DMS53 treated with DMSO at 0.1 percent for 48 hours (cell line): ENCODE measurements around the gene COPB1.
A peak's percentile ranks its signal among the peaks of the same experiment; 100 is the strongest.
"Not testable (repeated sequence)": the region's sequence is repeated elsewhere in the genome, so short reads cannot be mapped to it uniquely, and the experiment has no call there.

Experiments
- DNase-seq: peaks from one replicate; lab custom pipeline; 2025; ENCODE audit not compliant: unreplicated experiment; lab: John Stamatoyannopoulos, UW

The COPB1 gene

GRCh38 chr11:14499560-14500180 is at the start of gene COPB1:
TSS of gene COPB1 (minus strand) at chr11:14499811. CDS start at chr11:14498928, 883 bp downstream.
- DNase-seq, result peak; percentile 89

GRCh38 chr11:14547440-14547839 is 47.8 kb upstream of the COPB1 start:
- DNase-seq, result no peak

- no peak for DNase-seq
Observed at GRCh38 chr11:14546672-14547071, 47.1 kb upstream of the COPB1 start.

- DNase-seq, result no peak
Observed at GRCh38 chr11:14544611-14545010, 45.0 kb upstream of the COPB1 start.

- DNase-seq, result no peak
Observed at GRCh38 chr11:14543260-14543659, 43.6 kb upstream of the COPB1 start.

GRCh38 chr11:14542324-14542723 is 42.7 kb upstream of the COPB1 start:
- no peak for DNase-seq

- no peak for DNase-seq
Observed at GRCh38 chr11:14541192-14541947, 41.8 kb upstream of the COPB1 start.

- DNase-seq, result no peak
Observed at GRCh38 chr11:14539982-14540421, 40.4 kb upstream of the COPB1 start.

GRCh38 chr11:14538926-14539554 is 39.4 kb upstream of the COPB1 start:
- DNase-seq, result no peak

- DNase-seq, result no peak
Observed at GRCh38 chr11:14538271-14538925, 38.8 kb upstream of the COPB1 start.

- peak; percentile 54 for DNase-seq
Observed at GRCh38 chr11:14537134-14537599, 37.6 kb upstream of the COPB1 start.

- DNase-seq, result not testable (repeated sequence)
Observed at GRCh38 chr11:14535166-14535565, 35.6 kb upstream of the COPB1 start.

GRCh38 chr11:14529951-14530350 is 30.3 kb upstream of the COPB1 start:
- DNase-seq, result no peak

GRCh38 chr11:14529321-14529720 is 29.7 kb upstream of the COPB1 start:
- DNase-seq, result no peak

- DNase-seq, result no peak
Observed at GRCh38 chr11:14522801-14523200, 23.2 kb upstream of the COPB1 start.

- no peak for DNase-seq
Observed at GRCh38 chr11:14522245-14522644, 22.6 kb upstream of the COPB1 start.

- DNase-seq, result no peak
Observed at GRCh38 chr11:14520747-14521151, 21.1 kb upstream of the COPB1 start.

GRCh38 chr11:14519917-14520746 is 20.5 kb upstream of the COPB1 start, which contains the start of gene PSMA1:
TSS of gene PSMA1 (minus strand) at chr11:14520386. CDS start at chr11:14520299, 87 bp downstream.
- DNase-seq, result peak; percentile 97

- DNase-seq, result no peak
Observed at GRCh38 chr11:14519597-14519916, 19.9 kb upstream of the COPB1 start.

- no peak for DNase-seq
Observed at GRCh38 chr11:14518820-14519219, 19.2 kb upstream of the COPB1 start.

- DNase-seq, result no peak
Observed at GRCh38 chr11:14513800-14514199, 14.2 kb upstream of the COPB1 start.
